Activated T-helper 17 cell treated with anti-CD3 and anti-CD28 coated beads, Interleukin-2, amount 50 U/mL, for 72 hours (primary cell): ENCODE measurements around the gene UCN3. TPM values are rescaled to one million over a fixed set of nuclear protein-coding genes. Genes with fewer than 3 reads are reported as not detected.
"Not testable (repeated sequence)": the region's sequence is repeated elsewhere in the genome, so short reads cannot be mapped to it uniquely, and the experiment has no call there.

Experiments used
- ATAC-seq: fragments of 150-1000 bp; cut with Tn5 transposase; replicated peaks from 2 replicates; pipeline ENCODE4 v1.10.0; 2021; ENCODE audit warnings: mild to moderate bottlenecking, moderate library complexity
- H3K27ac Mint-ChIP-seq: one replicate; pipeline ENCODE4 v1.8.0; 2022; ENCODE audit warnings: mixed read lengths
- H3K27me3 Mint-ChIP-seq: one replicate; pipeline ENCODE4 v1.8.0; 2022; ENCODE audit warnings: mixed read lengths
- H3K36me3 Mint-ChIP-seq: one replicate; pipeline ENCODE4 v1.8.0; 2022; ENCODE audit warnings: low read depth, mild to moderate bottlenecking, mixed read lengths
- H3K4me1 Mint-ChIP-seq: one replicate; pipeline ENCODE4 v1.8.0; 2022; ENCODE audit warnings: mixed read lengths
- H3K4me3 Mint-ChIP-seq: one replicate; pipeline ENCODE4 v1.8.0; 2022; ENCODE audit warnings: mild to moderate bottlenecking, mixed read lengths
- H3K9me3 Mint-ChIP-seq: one replicate; pipeline ENCODE4 v1.8.0; 2022; ENCODE audit warnings: mixed read lengths
- total RNA-seq, 2 donors: library from RNA; stranded (reverse); gene quantifications; one replicate each; pipeline ENCODE4 v1.2.3, GENCODE V29; 2022

UCN3 gene
- total RNA-seq, 2 donors from 2014 or later: not detected

- no peak for ATAC-seq
- Mint-ChIP-seq H3K27me3 (peaks cover 16% of the 10 kb centered on the region), H3K4me1 (no peaks in the 10 kb centered on the region), H3K4me3 (no peak overlapping the region), H3K36me3 (no peaks in the 10 kb centered on the region), H3K9me3 (no peaks in the 10 kb centered on the region), H3K27ac (no peak overlapping the region)
These were observed 42.2 kb downstream of the UCN3 start for GRCh38 chr10:5406918-5407317.

- peaks cover 16% of the 10 kb centered on the region for H3K27me3 Mint-ChIP-seq
- not testable (repeated sequence) for H3K4me3 Mint-ChIP-seq, H3K4me1 Mint-ChIP-seq, H3K27ac Mint-ChIP-seq, H3K9me3 Mint-ChIP-seq, H3K36me3 Mint-ChIP-seq, ATAC-seq
These were observed 46.0 kb downstream of the UCN3 start for GRCh38 chr10:5410787-5411186.

GRCh38 chr10:5411941-5412276 is 47.1 kb downstream of the UCN3 start:
- no peak for ATAC-seq
- H3K36me3 Mint-ChIP-seq: no peaks in the 10 kb centered on the region

GRCh38 chr10:5412277-5412941 is 47.6 kb downstream of the UCN3 start, which contains the start of gene NET1:
Gene NET1, plus strand, starts transcription at chr10:5412557. Its CDS starts 136 bp downstream, at chr10:5412693.
- no peaks in the 10 kb centered on the region for H3K4me1 Mint-ChIP-seq
- peaks cover 16% of the 10 kb centered on the region for H3K27me3 Mint-ChIP-seq
- H3K9me3 Mint-ChIP-seq: no peaks in the 10 kb centered on the region
- ATAC-seq: peak; percentile 97
- H3K4me3 Mint-ChIP-seq: no peak within 1 kb of the TSS
- H3K36me3 Mint-ChIP-seq: no peaks in the 10 kb centered on the region
- H3K27ac Mint-ChIP-seq: peak within 1 kb of the TSS; percentile 18

More at GRCh38 chr10:5411941-5412276, 47.1 kb downstream of the UCN3 start:
- Mint-ChIP-seq H3K4me1 (no peaks in the 10 kb centered on the region), H3K27ac (peak overlapping the region; percentile 18), H3K9me3 (no peaks in the 10 kb centered on the region), H3K4me3 (no peak overlapping the region), H3K27me3 (peaks cover 16% of the 10 kb centered on the region)

GRCh38 chr10:5413012-5413938 is 48.5 kb downstream of the UCN3 start:
- Mint-ChIP-seq H3K9me3 (no peaks in the 10 kb centered on the region), H3K4me3 (no peak overlapping the region), H3K27me3 (peaks cover 16% of the 10 kb centered on the region), H3K27ac (no peak overlapping the region), H3K4me1 (no peaks in the 10 kb centered on the region), H3K36me3 (no peaks in the 10 kb centered on the region)
- peak; percentile 16 for ATAC-seq

- Mint-ChIP-seq H3K27me3 (no peaks in the 10 kb centered on the region), H3K4me1 (no peaks in the 10 kb centered on the region), H3K27ac (no peak overlapping the region), H3K9me3 (peaks cover 4% of the 10 kb centered on the region), H3K36me3 (no peaks in the 10 kb centered on the region), H3K4me3 (no peak overlapping the region)
- no peak for ATAC-seq
These were observed 52.2 kb downstream of the UCN3 start for GRCh38 chr10:5416981-5417380.

- no peaks in the 10 kb centered on the region for H3K36me3 Mint-ChIP-seq
These were observed 53.8 kb downstream of the UCN3 start for GRCh38 chr10:5418584-5418983.

GRCh38 chr10:5419466-5420094 is 54.8 kb downstream of the UCN3 start:
- no peak overlapping the region for H3K4me3 Mint-ChIP-seq
- H3K9me3 Mint-ChIP-seq: peaks cover 4% of the 10 kb centered on the region
- no peaks in the 10 kb centered on the region for H3K36me3 Mint-ChIP-seq
- no peaks in the 10 kb centered on the region for H3K27me3 Mint-ChIP-seq
- no peaks in the 10 kb centered on the region for H3K4me1 Mint-ChIP-seq
- ATAC-seq: no peak
- no peak overlapping the region for H3K27ac Mint-ChIP-seq

More at GRCh38 chr10:5418584-5418983, 53.8 kb downstream of the UCN3 start:
- no peak overlapping the region for H3K4me3 Mint-ChIP-seq
- no peak for ATAC-seq
- H3K4me1 Mint-ChIP-seq: no peaks in the 10 kb centered on the region
- H3K27me3 Mint-ChIP-seq: no peaks in the 10 kb centered on the region
- no peak overlapping the region for H3K27ac Mint-ChIP-seq
- H3K9me3 Mint-ChIP-seq: peaks cover 4% of the 10 kb centered on the region

GRCh38 chr10:5423771-5424170 is 59.0 kb downstream of the UCN3 start:
- no peaks in the 10 kb centered on the region for H3K27me3 Mint-ChIP-seq
- H3K9me3 Mint-ChIP-seq: peaks cover 4% of the 10 kb centered on the region
- H3K27ac Mint-ChIP-seq: no peak overlapping the region
- H3K4me1 Mint-ChIP-seq: no peaks in the 10 kb centered on the region
- H3K36me3 Mint-ChIP-seq: no peaks in the 10 kb centered on the region
- H3K4me3 Mint-ChIP-seq: no peak overlapping the region
- ATAC-seq: no peak

Other genes starting within 250 kb of the UCN3 start
- gene AKR1C8, start 179.8 kb upstream of the UCN3 start, total RNA-seq: 1 to 10 TPM in 1 of 2 donors, under 1 TPM in 1; 0.26 to 1.1 TPM
- under 1 TPM in 1 of 2 donors, not detected in 1; 0.71 TPM for gene AKR1C4, start 168.1 kb upstream of the UCN3 start, total RNA-seq
- not detected for gene TUBAL3, start 39.9 kb downstream of the UCN3 start, total RNA-seq
- gene NET1, start 47.6 kb downstream of the UCN3 start, total RNA-seq: 10 to 100 TPM; 17.0 to 39.6 TPM
- gene CALML5, start 134.6 kb downstream of the UCN3 start, total RNA-seq: not detected
- gene CALML3, start 160.0 kb downstream of the UCN3 start, total RNA-seq: not detected